Measurements from ENCODE around the gene LIPT1.
A peak's percentile ranks its signal among the peaks of the same experiment; 100 is the strongest.

Gene LIPT1

GRCh38 chr2:99154643-99155536 is at the start of gene LIPT1, which contains the start of gene TSGA10 (continued):
- TF ChIP-seq ZNF292 (tag by site-specific recombination; IDR thresholded peaks at IDR 0.05; ENCODE audit: borderline replicate concordance, low read depth) (no peak), PRDM1 (tag by site-specific recombination; IDR thresholded peaks at IDR 0.05) (peak; percentile 12; the same call in 1 of the 2 replicates), ZNF391 (tag by site-specific recombination; IDR thresholded peaks at IDR 0.05; ENCODE audit: borderline replicate concordance, low read depth) (no peak), ZBTB48 (tag by site-specific recombination; IDR thresholded peaks at IDR 0.05) (no peak; the same call in 1 of the 2 replicates), ZNF521 (tag by site-specific recombination; IDR thresholded peaks at IDR 0.05) (no peak), ZNF76 (tag by site-specific recombination; IDR thresholded peaks at IDR 0.05; ENCODE audit: borderline replicate concordance, low read depth) (peak; percentile 88), FEZF1 (tag by site-specific recombination; IDR thresholded peaks at IDR 0.05) (no peak), SP2 (tag by site-specific recombination; IDR thresholded peaks at IDR 0.05) (peak; percentile 90), KLF17 (tag by site-specific recombination; IDR thresholded peaks at IDR 0.05) (peak; percentile 80; the same call in 1 of the 2 replicates), SP7 (tag by site-specific recombination; IDR thresholded peaks at IDR 0.05) (peak; percentile 66; the same call in 1 of the 2 replicates), ZNF518A (tag by site-specific recombination; conservative IDR thresholded peaks at IDR 0.05; ENCODE audit: low read depth) (peak; percentile 74), ZNF37A (tag by site-specific recombination; IDR thresholded peaks at IDR 0.05) (no peak), HIC1 (tag by site-specific recombination; IDR thresholded peaks at IDR 0.05) (peak; percentile 97), ZNF777 (tag by site-specific recombination; IDR thresholded peaks at IDR 0.05; ENCODE audit: borderline replicate concordance) (no peak), ZNF544 (tag by site-specific recombination; IDR thresholded peaks at IDR 0.05) (no peak), ZNF335 (tag by site-specific recombination; conservative IDR thresholded peaks at IDR 0.05) (peak; percentile 91), ZNF138 (tag by site-specific recombination; IDR thresholded peaks at IDR 0.05; ENCODE audit: borderline replicate concordance) (no peak), ZNF549 (tag by site-specific recombination; IDR thresholded peaks at IDR 0.05) (no peak), ZNF785 (tag by site-specific recombination; IDR thresholded peaks at IDR 0.05) (peak; percentile 41; the same call in 1 of the 2 replicates), PRDM6 (tag by site-specific recombination; IDR thresholded peaks at IDR 0.05) (no peak), ZNF121 (tag by site-specific recombination; IDR thresholded peaks at IDR 0.05) (no peak), ZNF501 (tag by site-specific recombination; IDR thresholded peaks at IDR 0.05) (peak; percentile 90), ZNF621 (tag by site-specific recombination; IDR thresholded peaks at IDR 0.05) (no peak)
- TF ChIP-seq, protein P1, sequence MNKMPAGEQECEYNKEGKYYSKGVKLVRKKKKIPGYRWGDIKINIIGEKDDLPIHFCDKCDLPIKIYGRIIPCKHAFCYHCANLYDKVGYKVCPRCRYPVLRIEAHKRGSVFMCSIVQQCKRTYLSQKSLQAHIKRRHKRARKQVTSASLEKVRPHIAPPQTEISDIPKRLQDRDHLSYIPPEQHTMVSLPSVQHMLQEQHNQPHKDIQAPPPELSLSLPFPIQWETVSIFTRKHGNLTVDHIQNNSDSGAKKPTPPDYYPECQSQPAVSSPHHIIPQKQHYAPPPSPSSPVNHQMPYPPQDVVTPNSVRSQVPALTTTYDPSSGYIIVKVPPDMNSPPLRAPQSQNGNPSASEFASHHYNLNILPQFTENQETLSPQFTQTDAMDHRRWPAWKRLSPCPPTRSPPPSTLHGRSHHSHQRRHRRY (tag by site-specific recombination; IDR thresholded peaks at IDR 0.05), result no peak
- TF ChIP-seq, protein P2, sequence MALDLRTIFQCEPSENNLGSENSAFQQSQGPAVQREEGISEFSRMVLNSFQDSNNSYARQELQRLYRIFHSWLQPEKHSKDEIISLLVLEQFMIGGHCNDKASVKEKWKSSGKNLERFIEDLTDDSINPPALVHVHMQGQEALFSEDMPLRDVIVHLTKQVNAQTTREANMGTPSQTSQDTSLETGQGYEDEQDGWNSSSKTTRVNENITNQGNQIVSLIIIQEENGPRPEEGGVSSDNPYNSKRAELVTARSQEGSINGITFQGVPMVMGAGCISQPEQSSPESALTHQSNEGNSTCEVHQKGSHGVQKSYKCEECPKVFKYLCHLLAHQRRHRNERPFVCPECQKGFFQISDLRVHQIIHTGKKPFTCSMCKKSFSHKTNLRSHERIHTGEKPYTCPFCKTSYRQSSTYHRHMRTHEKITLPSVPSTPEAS (tag by site-specific recombination; IDR thresholded peaks at IDR 0.05), result no peak

Measured in HEK293 (cell line).